ENCODE data around the gene HLA-DMB.

GRCh38 chr6:32971581-32972352, 30.9 kb upstream of the HLA-DMB start:
- TF ChIP-seq CTCF (IDR thresholded peaks at IDR 0.05) (peak in 2 of 6 experiments; percentile 10 to 37), POLR2A (IDR thresholded peaks at IDR 0.05) (peak; percentile 59 to 100 (median 92))
